Mesendoderm (in vitro differentiated cells): ENCODE data around the gene CGB2.
"Not testable (repeated sequence)": the region's sequence is repeated elsewhere in the genome, so short reads cannot be mapped to it uniquely, and the experiment has no call there.

ENCODE experiments used
- DNase-seq: peaks from one replicate; pipeline ENCODE4 v3.0.0; 2013
- H2AK5ac ChIP-seq: 2 replicates; pipeline ENCODE4 v1.6.1; 2013; ENCODE audit warnings: low read length, inconsistent platforms
- H2BK120ac ChIP-seq: 2 replicates; pipeline ENCODE4 v1.6.1; 2013; ENCODE audit warnings: low read depth, mild to moderate bottlenecking, low read length, moderate library complexity, mixed read lengths
- H2BK15ac ChIP-seq: replicated peaks from 2 replicates; pipeline ENCODE4 v1.6.1; 2013; ENCODE audit warnings: low read depth, mild to moderate bottlenecking, moderate library complexity
- H2BK5ac ChIP-seq: 2 replicates; pipeline ENCODE4 v1.6.1; 2013; ENCODE audit warnings: low read length, inconsistent platforms
- H3K18ac ChIP-seq: 2 replicates; pipeline ENCODE4 v1.6.1; 2013; ENCODE audit warnings: mild to moderate bottlenecking, low read length, mixed read lengths
- H3K23ac ChIP-seq: one replicate; pipeline ENCODE4 v1.6.1; 2013; ENCODE audit warnings: low read length
- H3K27ac ChIP-seq: 2 replicates; pipeline ENCODE4 v1.5.1; 2013; ENCODE audit warnings: low read depth, mild to moderate bottlenecking, inconsistent platforms, low read length, moderate library complexity
- H3K27me3 ChIP-seq: 2 replicates; pipeline ENCODE4 v1.6.1; 2013; ENCODE audit warnings: low read length, control low read depth, mild to moderate bottlenecking, inconsistent platforms; ENCODE audit not compliant: insufficient read depth, poor library complexity
- H3K36me3 ChIP-seq: 2 replicates; pipeline ENCODE4 v1.6.1; 2013; ENCODE audit warnings: low read length, inconsistent platforms; ENCODE audit not compliant: control insufficient read depth, insufficient read depth
- H3K4ac ChIP-seq: one replicate; pipeline ENCODE4 v1.6.1; 2013; ENCODE audit warnings: low read depth, mild to moderate bottlenecking, low read length, moderate library complexity
- H3K4me1 ChIP-seq: 2 replicates; pipeline ENCODE4 v1.6.1; 2013; ENCODE audit warnings: low read depth, low read length, inconsistent platforms; ENCODE audit not compliant: control insufficient read depth
- H3K4me2 ChIP-seq: 2 replicates; pipeline ENCODE4 v1.6.1; 2013; ENCODE audit warnings: low read length
- H3K4me3 ChIP-seq: 2 replicates; pipeline ENCODE4 v1.5.1; 2013; ENCODE audit warnings: mild to moderate bottlenecking, low read length
- H3K56ac ChIP-seq: one replicate; pipeline ENCODE4 v1.6.1; 2013; ENCODE audit warnings: low read length
- H3K79me1 ChIP-seq: 2 replicates; pipeline ENCODE4 v1.6.1; 2013; ENCODE audit warnings: low read length, inconsistent platforms
- H3K79me2 ChIP-seq: 2 replicates; pipeline ENCODE4 v1.6.1; 2013; ENCODE audit warnings: mild to moderate bottlenecking, low read length; ENCODE audit not compliant: control insufficient read depth, insufficient read depth
- H3K9ac ChIP-seq: 2 replicates; pipeline ENCODE4 v1.6.1; 2013; ENCODE audit warnings: low read length, inconsistent platforms
- H4K5ac ChIP-seq: one replicate; pipeline ENCODE4 v1.6.1; 2013; ENCODE audit warnings: low read length
- H4K8ac ChIP-seq: one replicate; pipeline ENCODE4 v1.6.1; 2013; ENCODE audit warnings: low read depth, mild to moderate bottlenecking, control low read depth, low read length, moderate library complexity
- WGBS: extraction: QIAGEN DNeasy Blood & Tissue Kit; methylation state at CpG from one replicate; pipeline ENCODE4 v1.1.7; 2013; ENCODE audit warnings: low lambda C conversion rate, missing lambda C conversion rate; ENCODE audit not compliant: insufficient coverage; ENCODE audit errors: extremely low coverage; 5-methylcytosine and 5-hydroxymethylcytosine counted together

The CGB2 gene

DNA sequence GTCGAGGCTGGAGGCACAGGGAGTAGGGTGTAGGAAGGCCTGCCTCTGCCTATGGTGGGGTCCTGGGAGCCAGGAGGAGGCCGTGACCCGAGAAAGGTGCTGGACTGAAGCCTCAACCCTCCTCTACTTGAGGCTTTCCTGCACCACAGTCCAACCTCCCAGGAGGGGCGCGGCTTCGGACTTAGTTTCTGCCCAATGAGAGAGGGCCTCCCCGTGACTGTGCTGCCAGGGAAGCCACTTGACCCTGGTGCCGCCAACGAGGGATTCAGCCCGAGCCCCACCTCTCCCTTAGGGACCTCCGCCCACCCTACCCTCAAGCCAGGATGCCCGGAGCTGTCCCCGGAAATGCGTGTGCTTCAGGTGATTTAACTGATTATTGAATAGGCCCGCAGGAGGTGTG lies 7.5 kb upstream of the CGB2 start, which contains the start of gene CGB3:
CGB3 (minus strand) TSS at position 101 of the 400 bp plus-strand sequence. CDS start 362 bp downstream, outside the sequence.
- not testable (repeated sequence) for H2BK5ac ChIP-seq, H3K56ac ChIP-seq, H4K5ac ChIP-seq, H2BK120ac ChIP-seq, H3K4ac ChIP-seq, H3K4me2 ChIP-seq, H3K27me3 ChIP-seq, H2BK15ac ChIP-seq, H3K36me3 ChIP-seq, H3K23ac ChIP-seq, DNase-seq, H3K27ac ChIP-seq, H3K79me1 ChIP-seq, H2AK5ac ChIP-seq, H3K4me1 ChIP-seq, H4K8ac ChIP-seq, H3K4me3 ChIP-seq, H3K79me2 ChIP-seq, H3K18ac ChIP-seq, H3K9ac ChIP-seq
- no CpG with 5 or more reads among the region's 15 CpGs for WGBS

DNA sequence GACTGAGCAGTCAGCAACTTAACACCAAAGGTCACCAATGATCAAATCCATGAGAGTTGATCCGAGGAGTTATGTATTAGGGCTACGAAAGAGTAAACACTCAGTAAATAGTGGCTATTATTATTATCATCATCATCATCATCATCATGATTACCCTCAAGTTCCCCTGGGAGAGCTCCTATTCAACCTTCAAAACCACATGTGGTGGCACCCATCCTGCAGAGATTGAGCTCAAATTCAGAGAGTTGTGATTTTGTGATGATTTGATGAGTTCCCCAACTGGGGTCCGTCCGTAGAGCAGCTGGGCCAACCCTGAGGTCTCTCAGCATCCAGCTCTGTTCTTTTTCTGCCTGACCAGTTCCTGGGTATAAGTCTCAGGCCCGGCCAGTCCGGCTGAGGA lies 6.6 kb upstream of the CGB2 start:
- H2BK15ac ChIP-seq, H3K36me3 ChIP-seq, H3K18ac ChIP-seq, H3K56ac ChIP-seq, H2BK120ac ChIP-seq, H2AK5ac ChIP-seq, H3K4me2 ChIP-seq, H3K27me3 ChIP-seq, H3K4me3 ChIP-seq, H3K27ac ChIP-seq, H3K79me1 ChIP-seq, DNase-seq, H3K9ac ChIP-seq, H3K23ac ChIP-seq, H3K4me1 ChIP-seq, H4K8ac ChIP-seq, H2BK5ac ChIP-seq, H4K5ac ChIP-seq, H3K79me2 ChIP-seq, H3K4ac ChIP-seq: not testable (repeated sequence)
- no CpG with 5 or more reads among the region's 6 CpGs for WGBS

DNA sequence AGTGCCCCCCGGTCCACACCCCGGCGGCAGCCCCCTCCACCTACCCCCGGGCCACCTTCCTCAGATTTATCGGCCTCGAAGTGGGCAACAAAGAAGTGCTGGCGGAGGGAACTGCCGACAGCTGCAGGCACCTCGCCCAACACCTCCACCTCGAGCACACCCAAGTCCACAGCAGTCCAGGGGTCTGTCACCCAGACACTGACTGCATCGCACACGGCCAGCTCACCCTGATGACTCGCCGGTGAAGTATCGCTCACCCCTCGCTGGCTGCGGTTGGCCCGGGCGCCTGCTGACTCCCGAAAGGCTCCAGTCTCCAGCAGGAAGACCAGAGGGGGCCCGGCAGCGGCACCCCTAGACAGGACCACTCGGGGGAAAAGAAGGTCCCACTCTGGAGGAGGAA lies 6.1 kb upstream of the CGB2 start:
- H3K4me1 ChIP-seq, H3K36me3 ChIP-seq, H3K79me1 ChIP-seq, DNase-seq, H3K9ac ChIP-seq, H4K8ac ChIP-seq, H3K23ac ChIP-seq, H3K27me3 ChIP-seq, H3K4me2 ChIP-seq, H3K27ac ChIP-seq, H2BK5ac ChIP-seq, H3K18ac ChIP-seq, H3K79me2 ChIP-seq, H2AK5ac ChIP-seq, H3K4ac ChIP-seq, H4K5ac ChIP-seq, H3K4me3 ChIP-seq, H3K56ac ChIP-seq, H2BK15ac ChIP-seq, H2BK120ac ChIP-seq: not testable (repeated sequence)
- no CpG with 5 or more reads among the region's 23 CpGs for whole genome bisulfite sequencing

DNA sequence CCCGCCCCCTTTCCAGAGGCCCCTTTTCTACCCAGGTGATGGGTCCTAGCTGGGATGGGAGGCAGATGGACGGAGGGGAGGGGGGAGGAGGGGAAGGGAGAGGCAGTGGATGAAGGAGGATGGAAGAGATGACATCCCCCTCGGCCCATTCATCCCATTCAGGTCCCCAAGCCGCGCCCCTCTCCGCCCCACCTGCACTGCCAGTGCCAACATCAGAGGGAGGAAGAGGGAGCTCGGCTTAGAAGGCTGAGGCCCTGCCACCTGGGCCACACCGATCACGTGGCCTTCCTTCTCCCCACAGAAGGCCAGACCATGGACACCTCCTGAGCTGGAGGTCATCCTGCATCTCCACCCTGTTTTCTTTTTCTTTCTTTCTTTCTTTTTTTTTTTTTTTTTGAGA lies 3.0 kb upstream of the CGB2 start:
- H2BK120ac ChIP-seq, H2AK5ac ChIP-seq, H2BK15ac ChIP-seq, H3K4me1 ChIP-seq, H3K79me1 ChIP-seq, H3K23ac ChIP-seq, H2BK5ac ChIP-seq, H3K27me3 ChIP-seq, H4K5ac ChIP-seq, DNase-seq, H3K4me3 ChIP-seq, H3K56ac ChIP-seq, H3K27ac ChIP-seq, H3K36me3 ChIP-seq, H3K18ac ChIP-seq, H3K4ac ChIP-seq, H3K9ac ChIP-seq, H3K79me2 ChIP-seq, H4K8ac ChIP-seq, H3K4me2 ChIP-seq: not testable (repeated sequence)
- WGBS, result no CpG with 5 or more reads among the region's 9 CpGs

DNA sequence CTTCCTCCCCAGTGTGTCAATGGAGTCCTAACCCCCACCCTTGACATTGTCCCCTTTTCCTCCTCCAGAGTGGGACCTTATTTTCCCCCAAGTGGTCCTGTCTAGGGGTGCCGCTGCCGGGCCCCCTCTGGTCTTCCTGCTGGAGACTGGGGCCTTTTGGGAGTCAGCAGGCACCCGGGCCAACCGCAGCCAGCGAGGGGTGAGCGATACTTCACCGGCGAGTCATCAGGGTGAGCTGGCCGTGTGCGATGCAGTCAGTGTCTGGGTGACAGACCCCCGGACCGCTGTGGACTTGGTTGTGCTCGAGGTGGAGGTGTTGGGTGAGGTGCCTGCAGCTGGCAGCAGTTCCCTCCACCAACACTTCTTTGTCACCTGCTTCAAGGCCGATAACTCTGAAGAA lies 1.9 kb upstream of the CGB2 start:
- H2BK5ac ChIP-seq, H3K23ac ChIP-seq, H2BK120ac ChIP-seq, H3K79me2 ChIP-seq, H3K9ac ChIP-seq, H3K27me3 ChIP-seq, H3K56ac ChIP-seq, H3K79me1 ChIP-seq, H3K4me2 ChIP-seq, H2AK5ac ChIP-seq, H3K4ac ChIP-seq, H3K4me3 ChIP-seq, H4K5ac ChIP-seq, H2BK15ac ChIP-seq, H3K18ac ChIP-seq, H3K36me3 ChIP-seq, H3K4me1 ChIP-seq, DNase-seq, H3K27ac ChIP-seq, H4K8ac ChIP-seq: not testable (repeated sequence)
- WGBS, result no CpG with 5 or more reads among the region's 14 CpGs

DNA sequence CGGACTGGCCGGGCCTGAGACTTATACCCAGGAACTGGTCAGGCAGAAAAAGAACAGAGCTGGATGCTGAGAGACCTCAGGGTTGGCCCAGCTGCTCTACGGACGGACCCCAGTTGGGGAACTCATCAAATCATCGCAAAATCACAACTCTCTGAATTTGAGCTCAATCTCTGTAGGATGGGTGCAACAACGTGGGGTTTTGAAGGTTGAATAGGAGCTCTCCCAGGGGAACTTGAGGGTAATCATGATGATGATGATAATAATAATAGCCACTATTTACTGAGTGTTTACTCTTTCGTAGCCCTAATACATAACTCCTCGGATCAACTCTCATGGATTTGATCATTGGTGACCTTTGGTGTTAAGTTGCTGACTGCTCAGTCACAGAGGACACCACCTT lies 1.4 kb upstream of the CGB2 start:
- not testable (repeated sequence) for H3K79me2 ChIP-seq, H2BK15ac ChIP-seq, H3K56ac ChIP-seq, H4K5ac ChIP-seq, H2BK5ac ChIP-seq, DNase-seq, H3K18ac ChIP-seq, H3K4me3 ChIP-seq, H3K4ac ChIP-seq, H3K9ac ChIP-seq, H3K4me1 ChIP-seq, H3K79me1 ChIP-seq, H3K36me3 ChIP-seq, H3K27ac ChIP-seq, H2BK120ac ChIP-seq, H2AK5ac ChIP-seq, H3K27me3 ChIP-seq, H3K23ac ChIP-seq, H3K4me2 ChIP-seq, H4K8ac ChIP-seq
- WGBS, result no CpG with 5 or more reads among the region's 8 CpGs
